ENCODE results near the gene ITGBL1.

GRCh38 chr13:101429733-101430132, 22.7 kb upstream of the ITGBL1 start:
- no peak for TF ChIP-seq CTCF (conservative IDR thresholded peaks at IDR 0.05; ENCODE audit: low read depth, low read length)
- no peak for TF ChIP-seq MXI1 (IDR thresholded peaks at IDR 0.05; ENCODE audit: borderline replicate concordance, low read depth, low read length)
- TF ChIP-seq RAD21 (IDR thresholded peaks at IDR 0.05; ENCODE audit: low read length): no peak
- TF ChIP-seq ELK1 (IDR thresholded peaks at IDR 0.05; ENCODE audit: borderline replicate concordance, low read depth, low read length): no peak

Data from IMR-90 (cell line).